ENCODE results near the gene TMEM161A.
"Not testable (repeated sequence)": the region's sequence is repeated elsewhere in the genome, so short reads cannot be mapped to it uniquely, and the experiment has no call there.

The TMEM161A gene

DNA sequence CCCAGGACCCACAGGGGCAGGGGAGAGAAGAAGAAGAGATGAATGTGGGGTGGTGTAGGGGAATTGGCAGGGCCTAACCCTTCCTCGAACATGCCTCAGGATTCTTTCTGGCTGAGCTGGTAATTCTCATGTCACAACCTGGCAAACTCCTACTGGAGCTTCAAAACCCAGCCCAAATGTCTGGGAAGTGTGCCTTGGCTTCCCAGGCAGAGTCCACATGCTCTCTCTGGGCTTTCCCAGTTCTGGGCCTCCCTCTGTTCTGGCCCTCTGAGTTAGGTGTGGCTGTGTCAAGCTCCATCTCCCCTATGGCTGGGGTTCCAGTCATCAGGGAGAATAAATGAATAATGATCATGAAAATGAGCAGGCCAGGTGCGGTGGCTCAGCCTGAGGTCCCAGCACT lies 11.2 kb upstream of the TMEM161A start:
- no peak for DNase-seq (ENCODE audit: low spot score)
- no peak for TF ChIP-seq CTCF (IDR thresholded peaks at IDR 0.05; ENCODE audit: poor library complexity, severe bottlenecking)
- Histone ChIP-seq H3K27me3 (ENCODE audit: insufficient read depth, poor library complexity, severe bottlenecking) (no peaks in the 10 kb centered on the region), H3K27ac (ENCODE audit: poor library complexity, severe bottlenecking) (no peak overlapping the region), H3K4me3 (ENCODE audit: severe bottlenecking) (no peak overlapping the region), H3K9me3 (ENCODE audit: severe bottlenecking) (no peaks in the 10 kb centered on the region), H3K4me1 (ENCODE audit: insufficient read depth, poor library complexity, severe bottlenecking) (no peaks in the 10 kb centered on the region), H3K36me3 (ENCODE audit: low read depth) (no peaks in the 10 kb centered on the region)
- no peak for ATAC-seq (ENCODE audit: low read depth)

GRCh38 chr19:19148504-19148903 lies 10.2 kb upstream of the TMEM161A start:
- not testable (repeated sequence) for H3K27me3 ChIP-seq (ENCODE audit: insufficient read depth, poor library complexity, severe bottlenecking); H3K4me3 ChIP-seq (ENCODE audit: severe bottlenecking); DNase-seq (ENCODE audit: low spot score); H3K36me3 ChIP-seq (ENCODE audit: low read depth); H3K9me3 ChIP-seq (ENCODE audit: severe bottlenecking); ATAC-seq (ENCODE audit: low read depth); H3K27ac ChIP-seq (ENCODE audit: poor library complexity, severe bottlenecking); H3K4me1 ChIP-seq (ENCODE audit: insufficient read depth, poor library complexity, severe bottlenecking)

DNA sequence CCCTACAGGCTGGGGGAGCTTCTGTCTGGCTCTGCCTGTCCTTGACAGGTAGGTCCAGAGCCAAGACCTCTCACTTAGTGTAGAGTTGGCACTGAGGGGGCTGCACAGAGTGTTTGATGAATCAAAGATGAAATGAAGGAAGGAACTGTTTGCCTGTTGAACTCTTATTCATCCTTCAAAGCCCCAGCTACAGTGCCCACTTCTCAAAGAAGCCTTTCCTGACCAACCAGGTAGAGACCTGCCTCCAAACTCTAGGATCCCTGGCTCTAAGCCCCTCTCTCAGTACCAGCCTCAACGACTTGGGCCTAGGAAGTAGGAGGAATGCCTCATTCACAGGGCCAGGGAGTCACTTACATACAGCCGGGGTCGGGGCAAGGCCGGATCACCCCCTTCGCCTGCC lies 9.1 kb upstream of the TMEM161A start:
- no peak overlapping the region for H3K27ac ChIP-seq (ENCODE audit: poor library complexity, severe bottlenecking)
- H3K4me3 ChIP-seq (ENCODE audit: severe bottlenecking): no peak overlapping the region
- H3K36me3 ChIP-seq (ENCODE audit: low read depth): no peaks in the 10 kb centered on the region
- H3K27me3 ChIP-seq (ENCODE audit: insufficient read depth, poor library complexity, severe bottlenecking): no peaks in the 10 kb centered on the region
- TF ChIP-seq CTCF (IDR thresholded peaks at IDR 0.05; ENCODE audit: poor library complexity, severe bottlenecking): no peak
- no peak for DNase-seq (ENCODE audit: low spot score)
- no peaks in the 10 kb centered on the region for H3K4me1 ChIP-seq (ENCODE audit: insufficient read depth, poor library complexity, severe bottlenecking)
- H3K9me3 ChIP-seq (ENCODE audit: severe bottlenecking): no peaks in the 10 kb centered on the region
- ATAC-seq (ENCODE audit: low read depth): no peak

DNA sequence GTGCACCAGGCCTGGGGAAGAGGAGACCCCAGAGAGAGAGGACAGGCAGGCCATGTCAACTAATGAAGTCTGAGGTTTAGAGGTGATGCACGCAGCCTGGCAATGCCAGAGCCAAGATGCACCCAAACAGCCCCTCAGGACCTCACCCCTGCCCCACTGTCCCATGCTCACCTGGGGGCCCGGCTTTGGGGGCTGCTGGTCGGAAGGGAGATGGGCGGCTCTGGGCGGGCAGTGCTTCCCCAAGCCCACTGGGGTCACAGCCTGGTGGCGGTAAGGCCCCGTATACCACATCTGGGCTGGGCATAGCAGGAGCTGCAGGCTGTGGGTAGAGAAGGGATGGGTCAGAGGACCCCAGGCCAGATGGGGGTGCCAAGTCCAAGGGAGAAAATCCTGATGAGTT lies 8.6 kb upstream of the TMEM161A start:
- H3K27ac ChIP-seq (ENCODE audit: poor library complexity, severe bottlenecking): no peak overlapping the region
- TF ChIP-seq CTCF (IDR thresholded peaks at IDR 0.05; ENCODE audit: poor library complexity, severe bottlenecking): no peak
- ATAC-seq (ENCODE audit: low read depth): no peak
- no peaks in the 10 kb centered on the region for H3K36me3 ChIP-seq (ENCODE audit: low read depth)
- no peak for DNase-seq (ENCODE audit: low spot score)
- no peaks in the 10 kb centered on the region for H3K9me3 ChIP-seq (ENCODE audit: severe bottlenecking)
- H3K27me3 ChIP-seq (ENCODE audit: insufficient read depth, poor library complexity, severe bottlenecking): no peaks in the 10 kb centered on the region
- H3K4me3 ChIP-seq (ENCODE audit: severe bottlenecking): no peak overlapping the region
- no peaks in the 10 kb centered on the region for H3K4me1 ChIP-seq (ENCODE audit: insufficient read depth, poor library complexity, severe bottlenecking)

GRCh38 chr19:19145684-19146608 lies 7.7 kb upstream of the TMEM161A start:
- TF ChIP-seq CTCF (IDR thresholded peaks at IDR 0.05; ENCODE audit: poor library complexity, severe bottlenecking): peak; percentile 88
- Histone ChIP-seq H3K9me3 (ENCODE audit: severe bottlenecking) (no peaks in the 10 kb centered on the region), H3K4me3 (ENCODE audit: severe bottlenecking) (no peak overlapping the region), H3K27me3 (ENCODE audit: insufficient read depth, poor library complexity, severe bottlenecking) (no peaks in the 10 kb centered on the region), H3K36me3 (ENCODE audit: low read depth) (no peaks in the 10 kb centered on the region), H3K27ac (ENCODE audit: poor library complexity, severe bottlenecking) (no peak overlapping the region), H3K4me1 (ENCODE audit: insufficient read depth, poor library complexity, severe bottlenecking) (no peaks in the 10 kb centered on the region)
- ATAC-seq (ENCODE audit: low read depth) (peak; percentile 65), DNase-seq (ENCODE audit: low spot score) (no peak)

Data from RWPE2 (cell line).